Activated CD8-positive, alpha-beta memory T cell treated with anti-CD3 and anti-CD28 coated beads, Interleukin-2, amount 50 U/mL, for 1 hour (primary cell): ENCODE measurements around the gene GRB10.
"Not testable (repeated sequence)": the region's sequence is repeated elsewhere in the genome, so short reads cannot be mapped to it uniquely, and the experiment has no call there.

Source experiments
- DNase-seq: peaks from one replicate; pipeline ENCODE4 v3.0.0-alpha.2; 2020; ENCODE audit errors: extremely low read depth

The GRB10 gene

DNA sequence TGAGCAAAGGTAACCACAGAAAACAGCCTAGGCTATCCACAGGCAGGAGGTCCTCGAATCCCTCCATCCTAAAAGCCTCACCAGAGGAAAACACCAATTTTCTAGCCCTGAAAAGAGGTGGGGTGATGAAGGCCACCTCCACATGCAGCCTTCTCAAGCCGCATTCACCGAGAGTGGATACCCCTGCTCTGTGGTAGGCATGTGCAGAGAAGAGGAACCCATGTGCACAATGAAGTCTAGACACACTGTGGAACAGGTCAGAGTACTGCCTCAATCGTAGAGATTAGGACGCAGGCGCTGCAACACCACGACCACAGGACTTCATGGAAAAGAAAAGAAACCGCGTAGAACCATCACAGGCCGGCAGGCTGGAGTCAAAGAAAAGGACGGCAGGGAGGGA, 38.8 kb downstream of the GRB10 start:
- DNase-seq: no peak

DNA sequence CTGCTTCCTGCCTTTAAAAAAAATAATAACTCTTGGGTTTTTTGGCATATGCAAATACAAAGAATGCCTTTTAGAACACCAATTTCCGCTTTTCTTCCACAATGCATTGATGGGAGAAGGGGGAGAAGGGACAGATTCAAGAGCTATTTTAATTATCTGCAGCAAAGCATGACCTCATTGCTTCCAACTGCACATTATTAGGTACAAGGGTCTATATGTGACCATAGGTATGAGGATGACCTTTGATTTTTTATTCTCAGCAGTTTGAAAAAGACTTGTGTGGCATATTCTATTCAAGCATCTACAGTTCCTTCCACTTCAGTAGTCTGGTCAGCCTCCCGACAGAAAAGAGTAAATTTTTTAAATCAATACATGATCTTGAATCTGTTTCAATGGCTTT, 39.7 kb downstream of the GRB10 start:
- DNase-seq: no peak

DNA sequence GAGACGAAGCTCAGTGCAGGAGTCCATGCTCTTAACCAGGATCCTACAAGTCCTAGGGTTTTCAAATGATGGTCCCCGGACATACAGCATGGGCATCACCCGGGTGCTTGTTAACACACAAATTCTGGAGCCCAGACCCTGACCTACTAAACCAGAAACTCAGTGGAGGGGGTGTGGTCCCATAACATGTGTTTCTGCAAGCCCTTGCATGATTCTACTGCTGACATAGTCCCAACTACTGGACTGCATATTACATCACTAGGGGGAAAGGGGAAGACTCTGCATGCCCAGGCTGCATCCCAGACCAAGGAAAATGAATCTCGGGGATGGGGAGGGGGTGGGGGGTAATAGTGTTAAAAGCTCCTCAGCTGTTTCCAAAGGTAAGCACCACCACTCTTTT, 40.3 kb downstream of the GRB10 start:
- DNase-seq: no peak

DNA sequence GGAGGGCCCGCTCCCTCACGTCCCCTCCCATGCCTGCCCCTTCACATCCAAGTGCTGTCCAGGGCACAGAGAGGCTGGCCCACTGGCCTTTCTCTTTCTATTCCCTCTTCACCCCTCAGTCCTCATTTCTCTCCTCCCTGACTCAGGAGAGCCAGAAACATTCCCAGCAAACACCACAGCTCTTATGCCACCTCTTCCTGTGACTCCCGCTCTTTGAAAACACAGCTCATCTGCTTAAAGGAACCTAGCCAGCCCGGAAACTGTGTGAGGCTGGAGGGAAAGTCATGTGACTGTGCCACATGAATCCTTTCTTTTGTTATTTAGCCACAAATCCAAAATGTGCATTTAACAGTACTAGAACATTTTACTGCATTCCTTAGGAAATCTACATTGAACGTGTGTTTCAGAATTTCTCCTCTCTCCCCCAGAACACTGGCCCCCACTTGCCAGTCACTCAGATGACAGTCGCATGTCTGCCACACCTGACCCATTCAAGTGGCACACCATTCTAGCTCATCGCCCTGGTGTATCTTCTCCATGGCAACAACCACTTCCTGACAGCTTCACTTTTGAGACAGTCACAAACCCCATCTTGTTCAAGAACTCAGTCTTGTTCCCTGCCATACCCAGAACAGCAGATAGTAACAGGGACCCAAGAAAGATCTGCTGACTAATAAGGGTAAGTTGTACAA, 42.8 kb downstream of the GRB10 start:
- DNase-seq: peak; percentile 54

DNA sequence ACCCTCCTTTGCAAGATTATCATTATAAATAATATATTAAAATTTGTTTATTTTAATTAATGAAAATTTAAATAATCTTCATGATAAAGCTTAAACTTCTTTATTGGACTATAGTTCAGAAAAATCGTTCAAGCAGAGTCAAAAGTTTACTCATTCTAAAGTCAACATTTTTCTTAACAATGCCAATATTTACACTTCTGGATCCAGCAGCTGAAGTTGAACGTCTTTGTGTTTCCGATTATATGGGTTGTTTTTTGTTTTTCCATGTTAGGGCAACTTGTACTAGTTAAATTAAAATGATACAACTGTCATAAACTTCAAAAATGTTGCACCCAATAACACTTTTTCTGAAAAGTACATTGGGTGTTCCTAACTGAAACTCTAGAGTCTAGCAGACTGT, 43.8 kb downstream of the GRB10 start:
- no peak for DNase-seq

DNA sequence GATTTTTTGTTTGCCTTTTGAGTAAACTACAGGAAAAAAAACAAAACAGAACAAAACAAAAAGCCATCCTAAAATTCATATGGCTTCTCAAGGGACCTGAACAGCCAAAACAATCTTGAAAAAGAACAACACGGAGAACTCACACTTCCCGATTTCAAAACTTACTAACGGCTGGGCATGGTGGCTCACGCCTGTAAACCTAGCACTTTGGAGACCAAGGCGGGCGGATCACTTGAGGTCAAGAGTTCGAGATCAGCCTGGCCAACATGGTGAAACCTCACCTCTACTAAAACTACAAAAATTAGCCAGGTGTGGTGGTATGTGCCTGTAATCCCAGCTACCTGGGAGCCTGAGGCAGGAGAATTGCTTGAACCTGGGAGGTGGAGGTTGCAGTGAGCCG, 46.9 kb downstream of the GRB10 start:
- DNase-seq: not testable (repeated sequence)

DNA sequence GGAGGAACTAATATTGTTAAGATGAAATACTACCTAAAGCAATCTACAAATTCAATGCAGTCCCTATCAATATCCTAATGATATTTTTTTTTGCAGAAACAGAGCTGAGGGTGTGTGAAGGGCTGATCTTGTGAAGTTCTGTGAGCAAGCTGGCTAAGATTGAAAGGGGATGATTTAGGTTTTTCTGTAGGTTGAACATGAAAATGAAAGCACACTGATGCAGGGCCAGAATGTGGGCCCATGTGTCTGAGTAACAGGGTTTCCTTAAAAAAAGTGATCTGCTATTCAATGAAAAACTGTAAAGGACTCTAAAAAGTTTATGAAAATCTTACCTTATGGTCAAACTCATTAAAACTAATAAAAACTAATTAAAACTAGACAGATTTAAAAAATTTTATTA, 47.4 kb downstream of the GRB10 start:
- no peak for DNase-seq

DNA sequence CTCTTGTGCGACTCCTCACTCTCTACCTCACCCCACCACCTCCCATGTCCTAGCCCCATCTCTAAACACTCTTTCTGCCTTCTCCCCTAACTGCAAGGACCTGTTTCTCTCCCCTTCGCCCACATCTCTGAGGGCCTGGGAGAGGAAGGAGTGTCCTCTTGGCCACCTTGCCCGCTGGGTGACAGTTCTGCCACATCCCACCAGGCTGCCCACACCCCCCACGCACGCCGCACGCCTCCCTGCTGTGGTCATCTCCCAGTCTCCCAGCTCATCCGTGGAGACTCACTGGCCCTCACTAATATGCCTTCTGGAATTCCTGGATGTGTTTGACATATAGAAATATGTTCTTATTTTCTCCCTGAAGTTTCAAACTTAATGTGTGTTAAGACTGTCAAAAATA, 48.5 kb downstream of the GRB10 start:
- no peak for DNase-seq

DNA sequence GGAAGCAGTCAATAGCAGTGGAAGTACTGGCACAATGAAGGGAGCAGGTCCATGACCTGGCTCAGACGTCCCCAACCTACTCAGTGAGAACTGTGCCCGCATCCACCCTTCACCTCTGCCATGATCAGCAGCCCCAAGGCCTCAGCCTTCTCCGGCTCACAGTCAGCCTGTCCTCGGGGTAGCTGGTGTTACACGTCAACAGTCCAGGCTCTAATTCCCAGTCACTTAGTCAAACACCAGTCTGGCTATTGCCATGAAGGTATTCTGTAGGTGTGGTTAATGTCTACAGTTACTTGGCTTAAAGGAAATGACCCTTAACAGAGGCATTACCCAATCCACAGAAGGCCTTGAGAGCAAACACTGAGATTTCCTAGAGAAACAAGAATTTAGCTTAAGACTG, 49.1 kb downstream of the GRB10 start:
- no peak for DNase-seq

DNA sequence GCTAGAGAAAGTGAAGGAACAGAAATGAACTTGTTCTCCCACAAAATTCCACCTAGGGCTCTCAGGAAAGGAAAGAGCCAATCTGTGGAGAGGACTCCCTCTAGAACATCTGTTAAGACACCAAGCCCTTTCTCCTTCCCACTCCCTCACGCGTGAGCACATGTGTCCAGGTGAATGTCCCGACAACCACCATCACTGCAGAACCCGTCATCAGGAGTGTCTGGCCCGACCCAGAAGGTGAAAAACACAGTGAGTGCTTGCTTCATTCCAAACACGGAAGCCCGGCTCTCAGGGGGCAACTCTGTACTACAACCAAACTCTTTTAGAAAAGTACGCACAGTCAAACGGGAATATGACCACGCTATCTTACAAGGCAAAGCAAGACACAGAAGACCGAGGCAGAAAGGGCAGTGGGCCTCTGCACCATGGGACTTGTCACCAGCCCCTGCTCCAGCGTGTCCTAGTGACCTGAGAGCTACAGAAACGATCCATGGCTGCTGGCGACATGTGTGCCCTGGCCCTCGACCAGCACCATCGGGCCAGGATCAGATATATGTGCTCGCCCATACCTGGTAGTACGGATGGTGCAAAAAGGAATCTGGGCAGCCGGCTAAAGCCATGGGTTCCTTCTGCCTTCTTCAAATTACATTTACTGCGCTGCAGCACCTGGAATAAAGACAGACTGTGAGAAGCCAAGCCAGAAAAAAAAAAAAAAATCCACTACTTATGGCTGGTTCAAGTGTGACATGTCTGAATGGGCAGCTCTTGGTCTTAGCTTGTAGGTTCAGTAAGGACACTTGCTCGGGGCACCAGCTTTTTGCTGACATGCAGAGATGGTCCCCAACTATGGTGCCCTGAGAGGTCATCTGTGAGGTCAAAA, 50.8 kb downstream of the GRB10 start:
- no peak for DNase-seq

DNA sequence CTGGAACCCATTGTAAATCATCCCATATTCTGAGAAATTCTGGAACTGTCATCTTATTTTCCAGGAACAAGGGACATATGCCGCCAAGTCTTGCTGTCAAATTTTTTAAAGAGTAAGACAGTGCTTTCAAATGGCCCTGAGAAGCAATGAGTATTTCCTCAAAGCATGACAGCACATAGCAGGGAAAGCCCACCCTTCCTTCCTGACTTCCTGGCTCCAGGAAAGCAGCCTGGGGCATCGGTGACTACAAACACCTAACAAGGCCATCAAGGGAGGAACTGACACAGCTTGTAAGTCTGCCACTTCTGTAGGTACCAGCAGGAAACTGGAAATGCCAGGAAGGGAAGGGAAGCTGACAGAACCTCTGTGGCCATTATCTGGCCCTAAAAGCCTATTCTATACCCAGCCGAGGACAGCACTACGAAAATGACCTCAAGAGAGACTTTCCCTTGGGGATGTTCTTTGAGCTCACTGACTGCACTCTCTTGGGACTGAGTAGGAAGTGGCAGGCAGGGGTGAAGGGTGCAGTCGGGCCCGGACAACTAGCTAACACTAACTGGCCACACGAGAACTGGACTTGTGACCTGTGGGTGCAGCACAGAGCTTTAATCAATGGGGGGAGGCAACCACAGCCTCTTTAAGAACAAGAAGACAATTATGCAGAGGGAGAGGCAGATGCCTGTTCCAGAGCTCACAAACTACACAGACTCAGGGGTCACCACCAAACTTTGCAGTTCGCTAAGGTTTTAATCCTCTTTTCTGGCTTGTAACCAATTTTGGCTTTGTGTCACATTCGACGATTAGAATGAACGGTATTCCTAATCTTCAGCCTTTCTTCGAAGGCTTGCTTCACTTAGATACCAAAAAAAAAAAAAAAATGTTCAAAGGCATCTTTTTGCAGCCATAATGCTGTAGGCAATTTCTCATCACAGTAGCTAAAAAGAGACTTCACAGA, 52.0 kb downstream of the GRB10 start:
- no peak for DNase-seq

DNA sequence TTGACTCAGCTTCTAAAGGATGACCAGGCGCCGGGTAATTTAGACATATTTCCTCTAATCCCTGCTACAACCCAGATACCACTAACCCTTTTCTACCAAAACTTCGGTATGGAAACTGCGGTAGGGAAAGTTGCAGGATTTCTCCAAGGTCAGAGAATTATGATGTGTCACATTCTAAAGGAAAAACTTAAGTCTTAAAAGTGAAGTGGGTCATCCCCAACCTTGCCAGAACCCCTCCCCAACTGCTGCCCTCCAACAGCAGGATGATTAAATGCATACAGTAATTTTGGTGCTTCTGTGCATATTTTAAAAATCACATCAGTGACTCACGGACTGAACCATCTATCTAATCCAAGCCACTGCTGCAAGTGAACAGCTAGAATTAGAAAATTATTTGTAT, 52.7 kb downstream of the GRB10 start:
- no peak for DNase-seq

DNA sequence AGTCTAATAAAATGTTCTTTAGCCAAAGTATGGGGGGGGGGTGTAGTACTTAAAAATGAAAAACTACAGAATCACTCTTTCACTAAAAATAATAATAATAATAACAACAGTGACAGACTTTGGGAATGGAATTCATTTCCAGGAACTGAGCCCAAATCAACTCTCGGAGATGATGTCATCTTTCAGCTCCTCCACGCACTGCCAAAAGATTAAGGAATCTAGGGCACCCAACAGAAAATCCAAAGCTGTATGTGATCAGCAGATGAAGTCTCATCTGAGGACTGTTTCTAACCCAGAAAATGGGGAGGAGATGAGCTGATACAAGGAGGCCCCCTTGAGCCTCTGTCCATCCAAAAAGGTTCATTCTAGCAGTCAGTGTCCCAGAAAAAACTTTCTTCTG, 54.5 kb downstream of the GRB10 start:
- DNase-seq: no peak

DNA sequence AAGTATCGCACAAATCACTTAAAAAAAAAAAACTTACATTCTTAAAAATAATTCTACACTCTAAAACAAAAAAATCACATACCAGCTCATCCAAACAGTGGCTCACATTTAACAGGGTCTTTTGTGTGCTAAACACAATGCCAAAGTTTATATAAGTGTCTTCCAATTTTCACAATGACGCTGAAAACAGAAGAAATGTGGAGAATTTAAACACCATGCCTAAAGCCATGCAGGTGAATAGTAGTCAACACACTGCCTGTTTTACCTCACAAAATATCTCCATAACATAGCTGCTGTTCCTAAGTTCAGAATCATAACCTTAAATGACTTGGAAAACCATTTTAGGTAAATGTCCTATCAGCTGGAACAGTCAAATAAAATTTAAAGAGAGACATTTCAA, 55.0 kb downstream of the GRB10 start:
- DNase-seq: no peak

DNA sequence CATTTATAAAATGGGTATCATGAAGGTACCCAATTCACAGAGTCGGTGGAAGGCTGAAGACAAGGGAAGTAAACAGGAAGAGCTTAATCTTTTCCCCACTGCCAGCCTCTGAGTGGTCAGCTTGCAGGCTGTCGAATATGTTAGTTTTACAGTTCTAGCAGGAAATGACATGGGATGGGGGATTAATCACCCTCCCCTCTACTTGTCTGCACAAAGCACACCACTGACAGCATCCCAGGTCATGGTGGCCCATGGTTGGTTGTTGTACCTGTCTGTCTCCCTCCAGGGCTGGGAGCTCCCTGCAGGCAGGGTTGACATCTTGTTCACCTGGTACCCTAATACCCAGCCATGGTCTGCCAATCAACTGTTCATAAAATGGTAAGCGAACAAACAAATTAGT, 55.6 kb downstream of the GRB10 start:
- DNase-seq: no peak

DNA sequence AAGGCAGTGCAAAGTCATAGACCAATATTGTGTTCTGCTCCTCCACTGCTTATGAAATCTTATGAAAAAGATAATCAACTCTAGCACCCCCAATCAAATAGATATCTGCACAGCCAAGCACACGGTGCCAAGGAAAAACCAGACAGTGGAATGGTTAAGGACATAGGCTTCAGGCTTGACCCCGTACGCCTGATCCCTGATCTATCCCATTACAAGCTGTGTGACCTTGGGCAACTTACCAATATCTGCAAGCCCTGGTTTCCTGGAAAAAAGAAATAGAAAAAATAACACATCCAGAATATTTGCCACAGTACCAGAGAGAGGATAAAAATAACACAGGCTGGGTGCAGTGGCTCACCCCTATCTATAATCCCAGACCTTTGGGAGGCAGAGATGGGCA, 56.9 kb downstream of the GRB10 start:
- no peak for DNase-seq

DNA sequence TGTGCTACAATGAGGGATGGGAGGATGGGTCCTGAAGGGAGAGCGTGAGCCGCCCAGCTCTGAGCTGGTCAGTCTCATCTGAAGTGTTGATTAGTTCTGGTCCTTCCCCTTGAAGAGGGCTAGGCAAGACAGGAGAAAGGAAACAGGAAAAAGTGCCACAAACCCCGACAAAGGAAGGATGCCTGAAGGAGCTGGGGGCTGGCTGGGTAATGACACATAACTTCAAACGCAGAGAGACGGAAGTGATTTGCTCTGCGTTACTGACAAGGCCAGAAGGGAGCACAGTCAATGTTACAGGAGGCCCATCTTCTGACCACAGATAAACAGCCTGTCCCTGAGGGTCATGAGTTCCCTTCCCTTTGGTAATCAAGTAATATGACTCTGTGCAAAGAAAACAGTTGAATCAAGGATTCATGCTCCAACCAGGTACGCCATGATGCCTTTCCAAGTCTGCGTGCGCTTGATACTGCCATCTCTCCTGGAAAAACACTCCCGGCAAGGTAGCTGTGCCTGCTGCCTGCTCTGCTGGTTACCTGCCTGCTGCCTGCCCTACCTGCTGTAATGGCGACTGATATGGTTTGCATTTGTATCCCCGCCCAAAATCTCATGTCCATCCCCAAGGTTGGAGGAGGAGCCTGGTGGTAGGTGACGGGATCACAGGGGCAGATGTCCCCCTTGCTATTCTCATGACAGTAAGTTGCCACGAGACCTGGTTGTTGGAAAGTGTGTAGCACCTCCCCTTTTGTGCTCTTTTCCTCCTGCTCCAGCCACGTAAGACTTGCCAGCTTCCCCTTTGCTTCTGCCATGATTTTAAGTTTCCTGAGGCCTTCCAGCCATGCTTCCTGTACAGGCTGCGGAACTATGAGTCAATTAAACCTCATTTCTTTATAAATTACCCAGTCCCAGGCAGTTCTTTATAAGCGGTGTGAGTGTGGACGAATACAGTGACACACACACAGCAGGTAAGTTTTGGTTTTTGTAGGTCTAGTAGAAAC, 57.9 kb downstream of the GRB10 start:
- no peak for DNase-seq

DNA sequence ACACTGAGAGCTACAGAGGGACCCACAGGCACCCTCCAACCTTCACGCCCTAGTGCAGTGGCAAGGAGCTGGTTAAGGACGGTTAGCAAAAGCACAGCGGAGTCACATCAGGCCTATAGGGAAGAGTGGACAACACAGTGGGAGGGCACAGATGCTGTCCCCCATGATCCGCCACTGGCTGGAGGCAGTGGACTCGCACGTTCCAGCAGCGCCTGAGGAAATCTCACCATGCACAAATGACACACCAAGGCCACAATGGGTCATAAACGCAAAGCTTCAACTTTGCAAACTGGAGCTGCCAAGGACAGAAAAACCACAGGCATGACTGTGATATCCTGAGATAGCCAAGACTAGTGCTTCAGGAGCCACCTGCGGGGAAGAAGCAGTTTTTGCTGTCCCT, 58.8 kb downstream of the GRB10 start:
- no peak for DNase-seq

DNA sequence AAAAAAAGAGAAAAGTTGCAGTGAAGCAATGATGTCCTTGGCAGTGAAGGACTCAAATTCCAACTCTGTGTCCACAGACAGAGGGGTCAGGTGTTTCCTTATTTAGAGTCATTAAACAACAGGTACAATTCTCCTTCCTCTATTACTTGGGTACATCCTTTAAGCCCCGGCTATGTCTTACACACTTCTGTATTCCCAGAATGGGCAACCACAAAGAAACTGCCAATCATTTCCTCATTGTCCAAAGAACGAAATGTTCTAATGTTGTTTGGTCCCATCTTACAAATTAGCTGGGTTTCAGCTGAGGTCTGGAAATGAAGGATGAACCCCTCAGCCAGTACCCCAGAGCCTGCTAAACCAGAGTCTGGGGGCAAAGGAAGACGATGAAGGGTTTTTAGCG, 59.5 kb downstream of the GRB10 start:
- no peak for DNase-seq

DNA sequence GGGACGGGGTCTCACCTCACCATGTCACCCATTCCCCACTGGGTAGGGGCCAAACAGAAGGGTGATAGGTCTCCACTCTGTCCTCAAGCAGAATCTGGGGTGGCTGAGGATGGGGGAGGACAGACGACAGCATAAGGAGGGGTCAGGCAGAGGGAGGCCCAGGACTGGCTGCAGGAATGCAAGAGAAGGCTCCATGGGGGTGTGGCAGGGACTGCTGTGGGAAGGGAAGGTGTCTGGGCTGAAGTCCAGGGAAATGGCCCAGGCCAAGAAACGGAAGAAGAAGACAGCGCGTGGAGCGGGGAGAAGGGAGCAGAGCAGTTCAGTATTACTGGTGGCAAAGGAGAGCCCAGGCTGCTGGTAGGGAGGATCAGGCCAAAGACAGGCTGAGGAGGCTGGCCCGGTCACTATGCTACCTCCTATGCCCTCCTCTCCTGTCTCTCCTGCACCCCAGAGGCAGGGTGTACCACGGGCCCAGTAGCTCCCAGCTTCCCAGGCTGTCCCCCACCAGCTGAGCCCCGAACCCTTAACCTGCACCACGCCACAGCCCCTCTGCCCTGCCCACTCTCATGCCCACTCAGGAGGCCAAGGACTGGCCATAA, 60.9 kb downstream of the GRB10 start:
- no peak for DNase-seq

DNA sequence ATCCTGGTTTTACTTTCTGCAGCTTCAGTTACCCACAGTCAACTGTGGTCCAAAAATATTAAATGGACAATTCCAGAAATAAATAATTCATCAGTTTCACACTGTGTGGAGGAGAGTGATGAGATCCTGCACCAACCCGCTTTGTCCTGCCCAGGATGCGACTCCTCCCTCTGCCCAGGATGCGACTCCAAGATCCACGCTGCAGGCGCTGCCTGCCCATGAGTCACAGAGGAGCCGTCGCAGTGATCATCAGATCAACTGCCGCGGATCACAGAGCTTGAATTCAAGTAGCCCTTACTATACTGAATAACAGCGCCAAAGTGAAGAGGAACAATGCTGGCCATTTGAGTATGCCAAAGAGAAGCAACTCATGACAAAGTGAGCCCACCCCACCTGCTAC, 61.5 kb downstream of the GRB10 start:
- DNase-seq: no peak
